DMS 273 treated with DMSO at 0.1 percent for 48 hours (cell line): ENCODE measurements around the gene SDK2.

Source experiments
- DNase-seq: peaks from one replicate; lab custom pipeline; 2025; lab: John Stamatoyannopoulos, UW

Gene SDK2

GRCh38 chr17:73536700-73537605 is 107.3 kb downstream of the SDK2 start:
- DNase-seq, result no peak

- DNase-seq, result no peak
These were observed 108.5 kb downstream of the SDK2 start for GRCh38 chr17:73535746-73536145.

- no peak for DNase-seq
These were observed 109.9 kb downstream of the SDK2 start for GRCh38 chr17:73534209-73534909.

GRCh38 chr17:73533781-73534180 is 110.5 kb downstream of the SDK2 start:
- no peak for DNase-seq

- no peak for DNase-seq
These were observed 111.1 kb downstream of the SDK2 start for GRCh38 chr17:73533127-73533526.

GRCh38 chr17:73532421-73532901 is 111.8 kb downstream of the SDK2 start:
- no peak for DNase-seq

- no peak for DNase-seq
These were observed 113.1 kb downstream of the SDK2 start for GRCh38 chr17:73531158-73531557.

GRCh38 chr17:73528679-73529078 is 115.6 kb downstream of the SDK2 start:
- no peak for DNase-seq

- DNase-seq, result no peak
These were observed 117.3 kb downstream of the SDK2 start for GRCh38 chr17:73526952-73527351.

- DNase-seq, result no peak
These were observed 119.1 kb downstream of the SDK2 start for GRCh38 chr17:73524941-73525679.

- DNase-seq, result no peak
These were observed 121.5 kb downstream of the SDK2 start for GRCh38 chr17:73522696-73523095.

- DNase-seq, result no peak
These were observed 122.1 kb downstream of the SDK2 start for GRCh38 chr17:73522107-73522506.

GRCh38 chr17:73521376-73521775 is 122.9 kb downstream of the SDK2 start:
- DNase-seq, result no peak

GRCh38 chr17:73520369-73520761 is 123.9 kb downstream of the SDK2 start:
- DNase-seq, result no peak

GRCh38 chr17:73519714-73520368 is 124.4 kb downstream of the SDK2 start:
- DNase-seq, result no peak

- no peak for DNase-seq
These were observed 125.2 kb downstream of the SDK2 start for GRCh38 chr17:73519011-73519410.

- no peak for DNase-seq
These were observed 127.8 kb downstream of the SDK2 start for GRCh38 chr17:73516431-73516830.

GRCh38 chr17:73514146-73514863 is 129.9 kb downstream of the SDK2 start:
- no peak for DNase-seq

GRCh38 chr17:73513426-73513825 is 130.8 kb downstream of the SDK2 start:
- DNase-seq, result no peak

GRCh38 chr17:73511719-73512115 is 132.5 kb downstream of the SDK2 start:
- DNase-seq, result no peak
